Neural progenitor cell (in vitro differentiated cells): ENCODE measurements around the gene SLC4A2. TPM values are rescaled to one million over a fixed set of nuclear protein-coding genes. Genes with fewer than 3 reads are reported as not detected.

ENCODE experiments used
- DNase-seq: peaks from one replicate; pipeline ENCODE4 v3.0.0-alpha.2; 2016; ENCODE audit warnings: low spot score
- H2AFZ ChIP-seq: fragments of 200-600 bp; sonication (generic); replicated peaks from 2 replicates; pipeline ENCODE4 v1.6.1; 2016; ENCODE audit warnings: antibody characterized with exemption
- H3F3A ChIP-seq: fragments of 200-600 bp; sonication (generic); 2 replicates; pipeline ENCODE4 v1.6.1; 2016; ENCODE audit warnings: antibody characterized with exemption, low read depth
- H3K27ac ChIP-seq: fragments of 200-600 bp; sonication (generic); 2 replicates; pipeline ENCODE4 v1.5.1; 2016; ENCODE audit warnings: mild to moderate bottlenecking
- H3K27me3 ChIP-seq: fragments of 200-600 bp; sonication (generic); 2 replicates; pipeline ENCODE4 v1.6.1; 2016; ENCODE audit warnings: mild to moderate bottlenecking, moderate library complexity
- H3K36me3 ChIP-seq: fragments of 200-600 bp; sonication (generic); 2 replicates; pipeline ENCODE4 v1.5.1; 2016
- H3K4me1 ChIP-seq: fragments of 200-600 bp; sonication (generic); 2 replicates; pipeline ENCODE4 v1.6.1; 2016; ENCODE audit warnings: mixed run types
- H3K4me2 ChIP-seq: fragments of 200-600 bp; sonication (generic); 2 replicates; pipeline ENCODE4 v1.6.1; 2016
- H3K4me3 ChIP-seq: fragments of 200-600 bp; sonication (generic); 2 replicates; pipeline ENCODE4 v1.5.1; 2016
- H3K79me2 ChIP-seq: fragments of 200-600 bp; sonication (generic); 2 replicates; pipeline ENCODE4 v1.6.1; 2016; ENCODE audit warnings: low read depth
- H3K9ac ChIP-seq: fragments of 200-600 bp; sonication (generic); 2 replicates; pipeline ENCODE4 v1.6.1; 2016
- H3K9me3 ChIP-seq: fragments of 200-600 bp; sonication (generic); 2 replicates; pipeline ENCODE4 v1.5.1; 2016; ENCODE audit warnings: low read depth
- H4K20me1 ChIP-seq: fragments of 200-600 bp; sonication (generic); 2 replicates; pipeline ENCODE4 v1.6.1; 2016; ENCODE audit warnings: low read depth
- H3K27ac Mint-ChIP-seq: 3 replicates; pipeline ENCODE4 v1.8.0; 2021; ENCODE audit warnings: mixed read lengths
- H3K27me3 Mint-ChIP-seq: 2 replicates; pipeline ENCODE4 v1.8.0; 2022; ENCODE audit warnings: low read depth, mild to moderate bottlenecking, inconsistent platforms, moderate library complexity, mixed read lengths; ENCODE audit not compliant: insufficient read depth
- H3K36me3 Mint-ChIP-seq: 3 replicates; pipeline ENCODE4 v1.8.0; 2021; ENCODE audit warnings: mixed read lengths
- H3K4me1 Mint-ChIP-seq: 3 replicates; pipeline ENCODE4 v1.8.0; 2021; ENCODE audit warnings: mixed read lengths
- H3K4me3 Mint-ChIP-seq: 3 replicates; pipeline ENCODE4 v1.8.0; 2021; ENCODE audit warnings: mild to moderate bottlenecking, moderate library complexity, mixed read lengths
- H3K9me3 Mint-ChIP-seq: 3 replicates; pipeline ENCODE4 v1.8.0; 2020; ENCODE audit warnings: mixed read lengths
- EZH2 ChIP-seq: fragments of 200-600 bp; sonication (generic); IDR thresholded peaks from 2 replicates; pipeline ENCODE4 v1.6.1; 2017; ENCODE audit warnings: antibody characterized with exemption, mild to moderate bottlenecking, moderate library complexity
- EZH2phosphoT487 ChIP-seq: fragments of 200-600 bp; sonication (generic); IDR thresholded peaks from 2 replicates; pipeline ENCODE4 v1.6.1; 2017; ENCODE audit warnings: antibody characterized with exemption
- total RNA-seq: library from RNA; depleted of rRNA; stranded (reverse); fragments of >200 nt; gene quantifications from 2 replicates; pipeline ENCODE4 v1.2.3, GENCODE V29; 2015; ENCODE audit warnings: low replicate concordance
- TF ChIP-seq, protein P1 (sequence below): fragments of 200-600 bp; sonication (generic); IDR thresholded peaks from 2 replicates; pipeline ENCODE4 v1.5.1; 2017; ENCODE audit warnings: antibody characterized with exemption, mild to moderate bottlenecking

The SLC4A2 gene
- total RNA-seq, 1 donor from 2014 or later, result 26.1 TPM

DNA sequence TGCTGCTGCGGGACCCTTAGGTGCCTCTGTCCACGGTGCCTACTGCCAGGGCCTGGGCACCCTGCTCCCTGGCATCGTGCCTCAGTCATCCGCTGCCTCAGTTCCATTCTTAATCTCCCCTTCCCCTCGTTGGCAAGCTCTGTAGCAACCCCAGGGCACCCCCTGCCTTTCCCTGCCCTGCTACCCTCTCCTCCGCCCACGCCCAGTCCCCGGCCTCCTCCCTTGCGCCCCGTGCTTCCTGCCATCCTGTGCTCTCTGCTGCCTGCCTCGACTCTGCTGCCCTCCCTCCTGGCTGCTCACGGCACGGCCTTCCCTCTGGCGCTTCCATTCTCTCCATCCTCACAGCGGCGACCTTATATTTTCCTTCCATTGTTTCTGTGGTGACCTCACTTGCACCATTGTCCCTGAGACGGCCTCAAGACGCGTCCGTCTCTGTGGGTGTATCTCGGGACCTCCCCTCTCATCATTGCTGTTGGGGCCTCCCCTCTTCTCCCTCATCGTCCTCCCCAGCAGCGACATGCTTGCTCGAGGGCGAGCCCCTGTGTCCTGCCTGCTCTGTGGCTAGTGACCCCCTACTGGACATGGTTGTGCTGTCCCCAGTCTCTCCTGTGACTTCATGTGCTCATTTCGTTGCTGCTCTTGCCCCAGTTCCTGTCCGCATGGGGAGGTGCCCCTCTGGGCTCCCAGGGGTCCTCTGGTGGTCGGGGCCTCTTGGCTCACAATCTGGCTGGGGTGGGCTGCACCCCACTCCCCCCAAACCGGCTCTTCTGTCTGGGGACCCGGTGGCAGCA, 62.2 kb downstream of the SLC4A2 start:
- H3K27me3 ChIP-seq, result no peaks in the 10 kb centered on the region
- Mint-ChIP-seq H3K9me3 (no peaks in the 10 kb centered on the region), H3K4me3 (no peak overlapping the region), H3K36me3 (peaks cover 21% of the 10 kb centered on the region), H3K27me3 (peaks cover 9% of the 10 kb centered on the region), H3K27ac (no peak overlapping the region), H3K4me1 (peaks cover 25% of the 10 kb centered on the region)
- peaks cover 35% of the 10 kb centered on the region for H3F3A ChIP-seq
- H3K4me2 ChIP-seq, result no peak overlapping the region
- peaks cover 7% of the 10 kb centered on the region for H3K79me2 ChIP-seq
- DNase-seq, result no peak
- no peak overlapping the region for H3K27ac ChIP-seq
- TF ChIP-seq EZH2 (no peak), EZH2phosphoT487 (no peak)
- TF ChIP-seq, protein P1, sequence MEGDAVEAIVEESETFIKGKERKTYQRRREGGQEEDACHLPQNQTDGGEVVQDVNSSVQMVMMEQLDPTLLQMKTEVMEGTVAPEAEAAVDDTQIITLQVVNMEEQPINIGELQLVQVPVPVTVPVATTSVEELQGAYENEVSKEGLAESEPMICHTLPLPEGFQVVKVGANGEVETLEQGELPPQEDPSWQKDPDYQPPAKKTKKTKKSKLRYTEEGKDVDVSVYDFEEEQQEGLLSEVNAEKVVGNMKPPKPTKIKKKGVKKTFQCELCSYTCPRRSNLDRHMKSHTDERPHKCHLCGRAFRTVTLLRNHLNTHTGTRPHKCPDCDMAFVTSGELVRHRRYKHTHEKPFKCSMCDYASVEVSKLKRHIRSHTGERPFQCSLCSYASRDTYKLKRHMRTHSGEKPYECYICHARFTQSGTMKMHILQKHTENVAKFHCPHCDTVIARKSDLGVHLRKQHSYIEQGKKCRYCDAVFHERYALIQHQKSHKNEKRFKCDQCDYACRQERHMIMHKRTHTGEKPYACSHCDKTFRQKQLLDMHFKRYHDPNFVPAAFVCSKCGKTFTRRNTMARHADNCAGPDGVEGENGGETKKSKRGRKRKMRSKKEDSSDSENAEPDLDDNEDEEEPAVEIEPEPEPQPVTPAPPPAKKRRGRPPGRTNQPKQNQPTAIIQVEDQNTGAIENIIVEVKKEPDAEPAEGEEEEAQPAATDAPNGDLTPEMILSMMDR, result no peak
- no peaks in the 10 kb centered on the region for H3K36me3 ChIP-seq
- H3K9me3 ChIP-seq, result no peaks in the 10 kb centered on the region
- H3K4me1 ChIP-seq, result peaks cover 6% of the 10 kb centered on the region
- H3K9ac ChIP-seq, result no peak overlapping the region
- H2AFZ ChIP-seq, result no peak overlapping the region
- H3K4me3 ChIP-seq, result no peak overlapping the region
- H4K20me1 ChIP-seq, result peaks cover 79% of the 10 kb centered on the region

DNA sequence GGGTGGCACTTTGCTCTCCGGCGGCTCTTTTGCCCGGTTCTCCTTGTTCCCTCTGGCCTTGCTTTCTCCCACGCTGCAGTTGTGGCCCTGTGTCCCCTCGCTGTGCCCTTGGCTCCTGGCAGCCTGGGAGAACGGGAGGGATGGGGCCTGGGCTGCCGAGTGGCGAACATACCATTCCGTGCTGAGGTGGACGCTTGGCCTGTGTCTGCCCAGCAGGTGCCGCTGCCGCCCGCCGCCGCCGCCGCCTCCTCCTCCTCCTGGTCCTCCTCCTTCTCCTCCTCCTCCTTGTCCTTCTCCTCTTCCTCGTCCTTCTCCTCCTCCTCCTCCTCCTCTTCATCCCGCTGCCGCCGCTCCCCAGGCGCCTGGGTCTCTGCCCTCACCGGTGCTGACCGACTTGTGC, 62.9 kb downstream of the SLC4A2 start:
- H3F3A ChIP-seq, result peaks cover 41% of the 10 kb centered on the region
- peaks cover 79% of the 10 kb centered on the region for H4K20me1 ChIP-seq
- H3K36me3 ChIP-seq, result no peaks in the 10 kb centered on the region
- no peak overlapping the region for H3K27ac ChIP-seq
- Mint-ChIP-seq H3K27me3 (peaks cover 8% of the 10 kb centered on the region), H3K9me3 (no peaks in the 10 kb centered on the region), H3K4me3 (no peak overlapping the region), H3K4me1 (peaks cover 25% of the 10 kb centered on the region), H3K36me3 (peaks cover 21% of the 10 kb centered on the region), H3K27ac (no peak overlapping the region)
- no peaks in the 10 kb centered on the region for H3K9me3 ChIP-seq
- H3K79me2 ChIP-seq, result peaks cover under 1% of the 10 kb centered on the region
- peaks cover 8% of the 10 kb centered on the region for H3K4me1 ChIP-seq
- no peak overlapping the region for H3K4me3 ChIP-seq
- H3K27me3 ChIP-seq, result no peaks in the 10 kb centered on the region
- no peak overlapping the region for H3K4me2 ChIP-seq
- no peak for DNase-seq
- TF ChIP-seq EZH2phosphoT487 (no peak), EZH2 (no peak)
- TF ChIP-seq, protein P1, result peak; percentile 7
- H3K9ac ChIP-seq, result no peak overlapping the region
- H2AFZ ChIP-seq, result no peak overlapping the region

DNA sequence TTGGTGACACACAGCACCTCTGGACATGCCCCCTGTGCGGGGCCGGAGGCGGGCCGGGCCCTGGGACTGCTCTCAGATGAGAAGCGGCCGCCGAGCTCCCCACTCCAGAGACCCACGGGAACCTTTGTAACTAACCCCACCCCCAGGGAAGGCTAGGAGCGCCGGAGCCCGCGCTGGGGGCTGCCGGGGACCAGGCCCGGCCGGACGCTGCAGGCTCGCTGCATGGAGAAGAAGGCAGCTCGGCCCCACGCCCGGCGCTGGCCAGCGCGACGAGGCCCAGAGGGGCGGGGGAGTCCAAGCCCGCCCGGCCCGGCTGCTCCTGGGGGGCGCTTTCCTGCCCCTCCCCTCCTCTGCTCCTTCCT, 63.4 kb downstream of the SLC4A2 start:
- no peak for DNase-seq
- Histone ChIP-seq H3K4me3 (no peak overlapping the region), H3K9me3 (no peaks in the 10 kb centered on the region), H3K4me1 (peaks cover 8% of the 10 kb centered on the region), H4K20me1 (peaks cover 79% of the 10 kb centered on the region), H3K4me2 (no peak overlapping the region), H3K79me2 (no peaks in the 10 kb centered on the region), H3K36me3 (no peaks in the 10 kb centered on the region), H3F3A (peaks cover 41% of the 10 kb centered on the region), H3K27ac (no peak overlapping the region), H2AFZ (no peak overlapping the region), H3K9ac (no peak overlapping the region), H3K27me3 (no peaks in the 10 kb centered on the region)
- peaks cover 22% of the 10 kb centered on the region for H3K36me3 Mint-ChIP-seq
- peaks cover 12% of the 10 kb centered on the region for H3K27me3 Mint-ChIP-seq
- H3K4me1 Mint-ChIP-seq, result peaks cover 27% of the 10 kb centered on the region
- H3K9me3 Mint-ChIP-seq, result no peaks in the 10 kb centered on the region
- no peak for TF ChIP-seq EZH2phosphoT487
- TF ChIP-seq EZH2, result no peak
- TF ChIP-seq, protein P1, result no peak
- H3K27ac Mint-ChIP-seq, result no peak overlapping the region
- H3K4me3 Mint-ChIP-seq, result no peak overlapping the region
